ENCODE measurements around the gene VAT1. TPM values are rescaled to one million over a fixed set of nuclear protein-coding genes. Genes with fewer than 3 reads are reported as not detected.
"Not testable (repeated sequence)": the region's sequence is repeated elsewhere in the genome, so short reads cannot be mapped to it uniquely, and the experiment has no call there.

VAT1 gene
- total RNA-seq, 8 experiments from 2014 or later = 42.9 to 426 (median 125) TPM

DNA sequence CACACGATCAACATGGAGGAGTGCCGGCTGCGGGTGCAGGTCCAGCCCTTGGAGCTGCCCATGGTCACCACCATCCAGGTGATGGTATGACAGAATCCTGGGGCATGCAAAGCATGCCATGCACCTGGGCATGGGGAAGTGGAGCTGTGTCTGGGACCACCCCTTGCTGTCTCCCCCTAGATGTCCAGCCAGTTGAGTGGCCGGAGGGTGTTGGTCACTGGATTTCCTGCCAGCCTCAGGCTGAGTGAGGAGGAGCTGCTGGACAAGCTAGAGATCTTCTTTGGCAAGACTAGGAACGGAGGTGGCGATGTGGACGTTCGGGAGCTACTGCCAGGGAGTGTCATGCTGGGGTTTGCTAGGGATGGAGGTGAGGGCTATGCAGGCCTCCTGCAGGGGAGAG lies 8.9 kb downstream of the VAT1 start:
- H3K4me3 ChIP-seq = no peak overlapping the region
- ATAC-seq (replicated peaks in 6 of 8) = peak in 1 of 8 experiments; percentile 4
- H3K27ac ChIP-seq = no peak overlapping the region
- peaks cover 8 to 30% of the 10 kb centered on the region in 2 donors for H3K4me1 ChIP-seq (replicated peaks in 1 of 2)
- in situ Hi-C loops (cut with MboI; ENCODE audit: low pct_unique_long_range_greater_than_20kb in 2 of 9, low sequenced_read_pairs in 9 of 9, unreplicated experiment in 9 of 9) = loop anchor here in 1 of 9 experiments (25.0 kb wide), 1 partner anchor 324 kb away; no protein-coding TSS in a partner anchor
- 50 to 100% (median 91%) methylated on average over 1 to 5 of the region's 8 CpGs; no CpG with 5 or more reads in 5 of the 10 experiments for WGBS, 10 experiments

DNA sequence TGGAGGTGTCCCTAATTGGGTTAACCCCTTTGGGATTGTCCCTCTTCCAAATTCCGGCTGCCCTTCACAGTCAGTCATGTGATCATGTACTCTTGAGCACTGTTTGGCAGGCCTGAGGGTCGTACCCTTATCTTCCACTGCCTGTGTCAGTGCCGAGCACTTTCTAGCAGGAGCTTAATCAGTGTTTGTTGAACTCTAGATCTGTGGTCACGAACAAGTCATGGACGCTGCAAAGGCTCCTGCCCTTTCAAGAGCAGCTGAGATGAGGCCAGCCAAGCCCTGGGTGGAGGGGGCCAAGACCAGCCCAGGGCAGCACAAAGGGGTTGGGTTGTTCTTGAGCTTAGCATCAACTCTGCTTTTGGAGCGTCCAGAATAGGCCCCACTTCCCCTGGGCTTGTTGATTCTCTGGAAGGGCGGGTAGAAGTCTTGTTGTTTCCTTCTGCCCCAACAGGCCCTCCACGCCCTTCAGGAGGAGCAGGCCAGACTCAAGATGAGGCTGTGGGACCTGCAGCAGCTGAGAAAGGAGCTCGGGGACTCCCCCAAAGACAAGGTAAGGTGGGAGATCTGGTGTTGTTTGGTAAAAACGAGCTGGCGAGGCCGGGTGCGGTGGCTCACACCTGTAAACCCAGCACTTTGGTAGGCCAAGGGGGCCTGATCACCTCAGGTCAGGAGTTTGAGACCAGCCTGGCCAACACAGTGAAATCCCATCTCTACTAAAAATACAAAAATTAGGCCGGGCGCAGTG lies 10.3 kb downstream of the VAT1 start:
- WGBS, 10 experiments = 53 to 100% (median 85%) methylated on average over 1 to 6 of the region's 15 CpGs; no CpG with 5 or more reads in 2 of the 10 experiments
- Histone ChIP-seq H3K27ac (no peak overlapping the region), H3K4me3 (no peak overlapping the region), H3K4me1 (replicated peaks in 1 of 2) (peaks cover 0 to 22% of the 10 kb centered on the region in 2 donors)
- in situ Hi-C loops (cut with MboI; ENCODE audit: low pct_unique_long_range_greater_than_20kb in 2 of 9, low sequenced_read_pairs in 9 of 9, unreplicated experiment in 9 of 9) = loop anchor here in 1 of 9 experiments (25.0 kb wide), 1 partner anchor 325 kb away; no protein-coding TSS in a partner anchor
- ATAC-seq (replicated peaks in 6 of 8) = no peak

DNA sequence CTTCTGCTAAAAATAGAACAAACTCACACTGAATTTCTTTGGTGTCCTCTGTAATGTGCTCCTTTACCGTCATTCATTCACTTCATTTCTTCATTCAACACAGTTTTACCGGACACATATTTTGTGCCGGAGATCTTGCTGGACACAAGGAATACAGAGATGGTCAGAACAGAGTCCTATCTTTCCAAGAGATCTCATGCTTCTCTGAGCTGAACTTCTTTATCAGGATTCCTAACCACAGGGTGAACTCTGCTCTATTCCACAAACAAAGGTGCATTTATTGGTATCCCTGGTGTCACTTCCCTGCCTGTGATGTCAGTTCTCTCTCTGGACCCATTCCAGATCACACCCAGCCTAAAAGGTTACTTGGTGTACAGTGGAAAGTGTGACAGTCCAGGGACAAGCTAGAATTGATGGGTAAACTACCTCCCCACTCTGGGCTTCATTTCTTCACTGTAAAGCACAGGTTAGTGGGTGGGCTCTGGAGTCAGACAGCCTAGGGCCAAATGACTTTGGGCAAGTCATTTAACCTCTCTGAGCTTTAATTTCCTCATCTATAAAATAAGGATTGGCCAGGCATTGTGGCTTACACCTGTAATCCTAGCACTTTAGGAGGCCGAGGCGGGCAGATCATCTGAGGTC lies 11.4 kb downstream of the VAT1 start:
- no peak overlapping the region for H3K27ac ChIP-seq
- H3K4me1 ChIP-seq (replicated peaks in 1 of 2) = peaks cover 0 to 17% of the 10 kb centered on the region in 2 donors
- in situ Hi-C loops (cut with MboI; ENCODE audit: low pct_unique_long_range_greater_than_20kb in 2 of 9, low sequenced_read_pairs in 9 of 9, unreplicated experiment in 9 of 9) = loop anchor here in 1 of 9 experiments (25.0 kb wide), 1 partner anchor 327 kb away; no protein-coding TSS in a partner anchor
- ATAC-seq (replicated peaks in 6 of 8) = no peak
- 60 to 94% (median 84%) methylated on average over 1 to 5 of the region's 5 CpGs for WGBS, 10 experiments
- no peak overlapping the region for H3K4me3 ChIP-seq

- 0 to 70% (median 25%) methylated on average over 1 to 10 of the region's 18 CpGs; no CpG with 5 or more reads in 3 of the 10 experiments for WGBS, 10 experiments
- Histone ChIP-seq H3K4me1 (replicated peaks in 1 of 2) (no peaks in the 10 kb centered on the region), H3K27ac (peak within 1 kb of the TSS; percentile 48 to 49), H3K4me3 (peak within 1 kb of the TSS in 3 of 5 donors; percentile 17 to 24 (median 22))
- in situ Hi-C loops (cut with MboI; ENCODE audit: low pct_unique_long_range_greater_than_20kb in 2 of 9, low sequenced_read_pairs in 9 of 9, unreplicated experiment in 9 of 9) = loop anchor here in 1 of 9 experiments (25.0 kb wide), 1 partner anchor 330 kb away; no protein-coding TSS in a partner anchor
- peak; percentile 70 to 85 (median 80) for ATAC-seq (replicated peaks in 6 of 8)
These were observed 15.3 kb downstream of the VAT1 start, which contains the start of gene IFI35 for GRCh38 chr17:43006639-43007551. IFI35 (plus strand) TSS chr17:43006784; CDS start chr17:43006948, 164 bp downstream.

DNA sequence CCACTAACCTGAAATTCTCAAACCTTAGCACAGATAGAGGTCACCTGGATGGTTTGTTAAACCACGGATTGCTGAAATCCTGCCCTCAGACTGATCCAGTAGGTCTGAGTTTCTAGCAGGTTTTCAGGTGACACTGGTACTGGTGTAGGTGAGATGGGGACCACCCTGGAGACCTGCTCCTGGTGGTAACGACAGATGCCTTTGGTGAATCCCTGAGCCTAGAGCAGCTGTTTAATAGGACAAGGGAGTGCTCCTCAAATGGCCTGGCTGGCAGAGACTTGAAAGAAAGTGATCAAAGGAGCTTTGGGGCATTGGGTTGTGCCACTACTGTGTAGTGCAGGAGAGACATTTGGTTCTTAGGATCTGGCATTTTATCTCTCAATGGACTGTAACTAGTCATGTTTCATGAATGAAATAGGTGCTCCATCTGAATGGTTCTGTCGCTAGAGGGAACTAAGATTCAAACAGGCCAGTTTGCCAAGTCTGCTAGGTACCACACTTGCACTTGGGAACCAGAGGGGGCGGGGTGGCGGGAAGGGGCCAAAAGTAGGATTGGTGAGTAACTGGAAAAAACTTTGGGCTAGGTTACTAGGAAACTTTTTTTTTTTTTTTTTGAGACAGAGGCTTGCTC lies 18.5 kb downstream of the VAT1 start:
- WGBS, 10 experiments = 60 to 100% (median 96%) methylated on average over 1 to 3 of the region's 5 CpGs; no CpG with 5 or more reads in 4 of the 10 experiments
- in situ Hi-C loops (cut with MboI; ENCODE audit: low pct_unique_long_range_greater_than_20kb in 2 of 9, low sequenced_read_pairs in 9 of 9, unreplicated experiment in 9 of 9) = loop anchor here in 1 of 9 experiments (25.0 kb wide), 1 partner anchor 334 kb away; no protein-coding TSS in a partner anchor
- peaks cover 7 to 10% of the 10 kb centered on the region in 2 donors for H3K4me1 ChIP-seq (replicated peaks in 1 of 2)
- no peak overlapping the region for H3K27ac ChIP-seq
- peak in 3 of 8 experiments; percentile 1 to 11 (median 7) for ATAC-seq (replicated peaks in 6 of 8)
- no peak overlapping the region for H3K4me3 ChIP-seq

- not testable (repeated sequence) for H3K4me3 ChIP-seq; ATAC-seq (replicated peaks in 6 of 8); H3K27ac ChIP-seq
- WGBS, 10 experiments = 80 to 100% (median 94%) methylated on average over 2 to 8 of the region's 13 CpGs; no CpG with 5 or more reads in 6 of the 10 experiments
- peaks cover 10 to 13% of the 10 kb centered on the region in 2 donors for H3K4me1 ChIP-seq (replicated peaks in 1 of 2)
- in situ Hi-C loops (cut with MboI; ENCODE audit: low pct_unique_long_range_greater_than_20kb in 2 of 9, low sequenced_read_pairs in 9 of 9, unreplicated experiment in 9 of 9) = loop anchor here in 1 of 9 experiments (25.0 kb wide), 1 partner anchor 336 kb away; no protein-coding TSS in a partner anchor
These were observed 21.3 kb downstream of the VAT1 start for GRCh38 chr17:43000894-43001293.

DNA sequence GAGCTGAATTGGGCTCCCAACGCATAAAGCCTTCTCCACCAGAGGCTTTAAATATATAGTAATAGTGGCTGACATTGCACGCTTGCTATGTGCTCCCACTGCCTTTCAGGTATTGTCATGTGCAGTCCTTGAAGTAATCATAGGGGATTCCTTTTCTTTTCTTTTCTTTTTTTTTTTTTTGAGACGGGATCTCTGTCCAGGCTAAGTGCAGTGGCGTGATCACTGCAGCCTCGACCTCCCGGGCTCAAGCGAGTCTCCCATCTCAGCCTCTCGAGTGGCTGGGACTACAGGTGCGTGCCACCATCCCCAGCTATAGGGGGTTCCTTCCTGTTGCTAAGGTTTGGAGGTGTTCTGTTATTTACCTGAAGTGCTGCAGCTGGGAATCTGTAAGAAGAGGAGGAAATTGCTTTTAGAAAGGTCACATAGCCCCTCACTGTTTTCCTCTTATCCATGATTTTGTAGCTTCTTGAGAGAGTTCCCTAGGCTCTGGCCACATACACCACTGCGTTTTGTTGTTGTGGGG lies 23.1 kb downstream of the VAT1 start:
- 2 to 33% (median 9%) methylated on average over 1 to 9 of the region's 10 CpGs; no CpG with 5 or more reads in 3 of the 10 experiments for WGBS, 10 experiments
- peaks cover 10 to 13% of the 10 kb centered on the region in 2 donors for H3K4me1 ChIP-seq (replicated peaks in 1 of 2)
- H3K4me3 ChIP-seq = peak overlapping the region; percentile 49 to 75 (median 60)
- in situ Hi-C loops (cut with MboI; ENCODE audit: low pct_unique_long_range_greater_than_20kb in 2 of 9, low sequenced_read_pairs in 9 of 9, unreplicated experiment in 9 of 9) = no loop called here
- H3K27ac ChIP-seq = peak overlapping the region; percentile 72 to 94
- ATAC-seq (replicated peaks in 6 of 8) = no peak

DNA sequence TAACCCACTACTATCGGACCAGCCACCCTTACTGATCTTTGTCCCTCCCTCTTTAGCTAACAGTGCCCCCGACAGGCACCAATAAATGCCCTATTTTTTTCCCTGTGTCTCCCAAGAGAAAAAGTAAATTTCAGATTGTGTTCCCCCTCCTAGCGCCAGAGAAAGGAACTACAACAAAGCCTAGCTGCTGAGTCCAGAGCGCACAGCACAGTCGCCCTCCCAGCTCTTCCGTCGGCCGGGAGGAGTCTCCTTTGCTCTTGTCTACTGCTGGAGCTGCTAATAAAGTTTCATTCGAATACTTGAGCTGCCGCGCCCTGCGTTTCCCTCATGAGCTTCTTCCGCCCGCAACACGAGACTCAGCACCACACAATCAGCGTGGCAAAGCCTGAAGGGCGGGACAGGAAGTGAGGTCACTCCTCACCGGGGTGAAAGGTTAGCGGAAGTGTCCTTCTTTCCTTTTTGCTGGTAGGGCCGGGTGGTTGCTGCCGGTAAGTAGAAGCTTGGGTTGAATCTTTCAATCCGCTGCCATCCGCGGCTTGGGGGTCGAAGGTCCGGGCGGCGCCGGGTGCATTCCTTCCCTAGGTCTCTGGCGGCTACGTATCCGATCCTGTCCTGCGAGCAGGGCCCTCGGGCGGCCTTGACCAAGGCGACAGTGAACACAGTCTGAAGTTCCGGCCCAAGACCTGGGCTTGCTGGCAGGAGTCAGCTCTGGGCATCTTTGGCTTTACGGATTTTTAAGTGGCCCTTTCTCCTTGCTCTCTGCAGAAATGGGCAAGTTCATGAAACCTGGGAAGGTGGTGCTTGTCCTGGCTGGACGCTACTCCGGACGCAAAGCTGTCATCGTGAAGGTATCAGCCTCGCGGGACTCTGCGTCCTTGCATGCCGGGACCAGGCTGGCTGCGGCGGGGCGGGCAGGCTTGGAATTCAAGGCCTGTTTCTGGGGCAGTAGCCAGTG lies 23.9 kb downstream of the VAT1 start, which contains the start of gene RPL27:
TSS of gene RPL27 (plus strand) at position 436 of the 955 bp plus-strand sequence. CDS start at position 768, 332 bp downstream.
- peak; percentile 86 to 98 (median 96) for ATAC-seq (replicated peaks in 6 of 8)
- WGBS, 10 experiments = 0 to 7% (median 0%) methylated on average over 1 to 27 of the region's 49 CpGs; no CpG with 5 or more reads in 1 of the 10 experiments
- peak within 1 kb of the TSS; percentile 49 to 75 (median 60) for H3K4me3 ChIP-seq
- H3K4me1 ChIP-seq (replicated peaks in 1 of 2) = peaks cover 10 to 13% of the 10 kb centered on the region in 2 donors
- in situ Hi-C loops (cut with MboI; ENCODE audit: low pct_unique_long_range_greater_than_20kb in 2 of 9, low sequenced_read_pairs in 9 of 9, unreplicated experiment in 9 of 9) = no loop called here
- peak within 1 kb of the TSS; percentile 72 to 94 for H3K27ac ChIP-seq

DNA sequence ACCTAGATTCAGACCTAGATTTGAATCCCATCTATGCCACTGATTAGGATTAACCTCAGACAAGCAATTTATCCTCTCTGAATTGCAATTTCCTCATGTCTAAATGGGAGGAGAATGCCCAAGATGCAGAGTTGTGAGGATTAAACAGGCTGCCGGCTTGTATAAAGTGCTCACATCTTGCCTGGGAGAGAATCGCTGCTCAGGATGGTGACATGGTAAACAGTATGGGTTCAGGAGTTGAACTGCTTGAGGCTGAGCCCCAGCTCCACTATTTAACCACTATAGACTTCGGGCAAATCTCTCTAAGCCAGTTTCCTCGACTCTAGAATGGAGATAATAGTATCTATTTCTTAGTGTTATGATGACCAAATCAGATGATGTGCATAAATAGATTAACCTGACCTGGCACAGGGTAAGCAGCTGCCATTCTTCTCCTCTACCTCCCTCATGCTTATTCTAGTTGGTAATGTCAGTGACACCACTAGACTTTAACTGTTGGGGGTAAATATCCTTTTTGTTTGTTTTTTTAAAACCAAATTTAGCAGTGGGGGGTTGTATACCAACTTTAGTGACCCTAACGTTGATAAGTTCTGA lies 24.7 kb downstream of the VAT1 start:
- in situ Hi-C loops (cut with MboI; ENCODE audit: low pct_unique_long_range_greater_than_20kb in 2 of 9, low sequenced_read_pairs in 9 of 9, unreplicated experiment in 9 of 9) = no loop called here
- 0 to 43% (median 27%) methylated on average over 1 to 5 of the region's 5 CpGs; no CpG with 5 or more reads in 1 of the 10 experiments for WGBS, 10 experiments
- Histone ChIP-seq H3K4me3 (peak overlapping the region; percentile 2 to 75 (median 25)), H3K27ac (peak overlapping the region in 1 of 2 donors; percentile 49), H3K4me1 (replicated peaks in 1 of 2) (peaks cover 10 to 13% of the 10 kb centered on the region in 2 donors)
- ATAC-seq (replicated peaks in 6 of 8) = peak in 2 of 8 experiments; percentile 0 to 1

- ATAC-seq (replicated peaks in 6 of 8); in situ Hi-C loops (cut with MboI; ENCODE audit: low pct_unique_long_range_greater_than_20kb in 2 of 9, low sequenced_read_pairs in 9 of 9, unreplicated experiment in 9 of 9); H3K27ac ChIP-seq; H3K4me3 ChIP-seq; H3K4me1 ChIP-seq (replicated peaks in 1 of 2): not testable (repeated sequence)
- 20 to 100% (median 82%) methylated on average over 1 to 10 of the region's 10 CpGs; no CpG with 5 or more reads in 2 of the 10 experiments for WGBS, 10 experiments
These were observed 28.3 kb downstream of the VAT1 start for GRCh38 chr17:42993913-42994312.

All from motor neuron (in vitro differentiated cells).